GM12892 (cell line): ENCODE results near the gene ZDHHC6.
"Not testable (repeated sequence)": the region's sequence is repeated elsewhere in the genome, so short reads cannot be mapped to it uniquely, and the experiment has no call there.

ENCODE experiments used
- POLR2AphosphoS5 ChIP-seq: IDR thresholded peaks from 2 replicates; pipeline ENCODE4 v1.6.1; 2011; ENCODE audit warnings: low read depth, low read length, control low read depth
- TAF1 ChIP-seq: IDR thresholded peaks from 2 replicates; pipeline ENCODE4 v1.6.1; 2011; ENCODE audit warnings: low read depth, mild to moderate bottlenecking, control low read depth, low read length, borderline replicate concordance

- TF ChIP-seq POLR2AphosphoS5, TAF1: not testable (repeated sequence)
Measured at GRCh38 chr10:112406806-112407205, 39.9 kb downstream of the ZDHHC6 start.
